Thoracic aorta (tissue), 2 donors: ENCODE data around the gene SLC25A10. TPM values are rescaled to one million over a fixed set of nuclear protein-coding genes. Genes with fewer than 3 reads are reported as not detected.

Experiments used
- ATAC-seq: fragments of 150-250 bp; one replicate; pipeline ENCODE4 v1.8.0; 2017; ENCODE audit warnings: low read depth; ENCODE audit not compliant: insufficient number of reproducible peaks, low FRiP score
- DNase-seq: peaks from one replicate; pipeline ENCODE4 v3.0.0-alpha.2; 2020; ENCODE audit warnings: low spot score
- H3K27ac ChIP-seq, 2 donors: fragments of 200-600 bp; sonication (generic); 1 replicate in 1 of 2; 2 replicates in 1 of 2; pipeline ENCODE4 v1.5.1; 2016; ENCODE audit warnings: mild to moderate bottlenecking in 2 of 2, moderate library complexity in 2 of 2
- H3K27me3 ChIP-seq: fragments of 200-600 bp; sonication (generic); replicated peaks from 2 replicates; pipeline ENCODE4 v1.6.0; 2016; ENCODE audit warnings: mild to moderate bottlenecking; ENCODE audit not compliant: insufficient read depth
- H3K36me3 ChIP-seq: fragments of 200-600 bp; sonication (generic); one replicate; pipeline ENCODE4 v1.5.1; 2016
- H3K4me1 ChIP-seq, 2 donors: fragments of 200-600 bp; sonication (generic); 1 replicate in 1 of 2; 2 replicates in 1 of 2; pipeline versions ENCODE4 v1.5.1 to v1.6.0; 2016; ENCODE audit warnings: low read depth in 2 of 2, mild to moderate bottlenecking in 1 of 2; ENCODE audit not compliant: control insufficient read depth in 1 of 2
- H3K4me3 ChIP-seq: fragments of 200-600 bp; sonication (generic); 2 replicates; pipeline ENCODE4 v1.5.1; 2016; ENCODE audit warnings: mild to moderate bottlenecking
- H3K9me3 ChIP-seq: fragments of 200-600 bp; sonication (generic); 2 replicates; pipeline ENCODE4 v1.5.1; 2016
- CTCF ChIP-seq: fragments of 200-600 bp; sonication (generic); IDR thresholded peaks from one replicate; pipeline ENCODE4 v1.5.1; 2019; ENCODE audit warnings: antibody characterized with exemption
- total RNA-seq, 2 donors: library from RNA; depleted of rRNA; stranded (reverse); fragments of >200 nt; gene quantifications; one replicate each; pipeline versions ENCODE4 v1.1.0 to v1.2.3, GENCODE V29; 2016

The SLC25A10 gene
- total RNA-seq, 2 donors from 2014 or later: 2.2 to 4.7 TPM

GRCh38 chr17:81706757-81707624, 5.1 kb upstream of the SLC25A10 start:
- H3K27ac ChIP-seq: no peak overlapping the region
- H3K9me3 ChIP-seq: no peaks in the 10 kb centered on the region
- H3K27me3 ChIP-seq: no peaks in the 10 kb centered on the region
- H3K36me3 ChIP-seq: peaks cover 10% of the 10 kb centered on the region
- H3K4me1 ChIP-seq: peaks cover 21 to 36% of the 10 kb centered on the region in 2 donors
- ATAC-seq: no peak
- H3K4me3 ChIP-seq: no peak overlapping the region
- no peak for TF ChIP-seq CTCF
- no peak for DNase-seq

- DNase-seq (no peak), ATAC-seq (no peak)
- Histone ChIP-seq H3K36me3 (peaks cover 10% of the 10 kb centered on the region), H3K27ac (no peak overlapping the region), H3K4me3 (no peak overlapping the region), H3K27me3 (no peaks in the 10 kb centered on the region), H3K4me1 (peaks cover 21 to 35% of the 10 kb centered on the region in 2 donors), H3K9me3 (no peaks in the 10 kb centered on the region)
- no peak for TF ChIP-seq CTCF
These were observed 4.1 kb upstream of the SLC25A10 start for GRCh38 chr17:81707725-81708646.

DNA sequence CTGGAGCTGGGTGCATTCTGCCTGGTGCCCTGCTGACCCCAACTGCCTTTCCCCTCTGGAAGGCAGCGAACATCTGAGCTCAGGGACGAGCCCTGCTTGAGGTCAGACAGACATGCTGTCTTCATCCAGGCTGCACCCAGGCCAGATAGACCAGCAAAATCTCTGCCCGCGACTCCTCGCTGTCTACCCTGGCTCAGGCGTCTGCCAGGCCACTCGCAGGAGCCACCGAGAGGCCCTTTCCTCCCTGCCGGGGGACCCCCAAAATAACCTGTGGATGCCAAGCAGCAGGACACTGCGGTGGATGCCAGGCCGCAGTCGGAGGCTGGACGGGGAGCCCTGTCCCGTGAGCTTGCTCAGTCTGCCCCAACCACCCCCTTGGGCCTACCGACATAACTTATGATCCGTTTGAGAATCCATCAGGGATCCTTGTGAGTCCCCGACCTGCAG, 3.3 kb upstream of the SLC25A10 start:
- Histone ChIP-seq H3K36me3 (peaks cover 10% of the 10 kb centered on the region), H3K27ac (no peak overlapping the region), H3K9me3 (no peaks in the 10 kb centered on the region), H3K4me1 (peaks cover 23 to 40% of the 10 kb centered on the region in 2 donors), H3K27me3 (no peaks in the 10 kb centered on the region), H3K4me3 (no peak overlapping the region)
- TF ChIP-seq CTCF: no peak
- DNase-seq (no peak), ATAC-seq (no peak)

GRCh38 chr17:81710514-81711308, 1.4 kb upstream of the SLC25A10 start:
- TF ChIP-seq CTCF: no peak
- Histone ChIP-seq H3K36me3 (peaks cover 10% of the 10 kb centered on the region), H3K9me3 (no peaks in the 10 kb centered on the region), H3K4me1 (peaks cover 16 to 34% of the 10 kb centered on the region in 2 donors), H3K4me3 (peak overlapping the region; percentile 91), H3K27me3 (no peaks in the 10 kb centered on the region), H3K27ac (no peak overlapping the region)
- no peak for DNase-seq
- no peak for ATAC-seq
